NCI-H1092 (cell line): ENCODE data around the gene LHX1.

Experiments
- DNase-seq: peaks from one replicate; lab custom pipeline; 2025; lab: John Stamatoyannopoulos, UW

LHX1 gene

DNA sequence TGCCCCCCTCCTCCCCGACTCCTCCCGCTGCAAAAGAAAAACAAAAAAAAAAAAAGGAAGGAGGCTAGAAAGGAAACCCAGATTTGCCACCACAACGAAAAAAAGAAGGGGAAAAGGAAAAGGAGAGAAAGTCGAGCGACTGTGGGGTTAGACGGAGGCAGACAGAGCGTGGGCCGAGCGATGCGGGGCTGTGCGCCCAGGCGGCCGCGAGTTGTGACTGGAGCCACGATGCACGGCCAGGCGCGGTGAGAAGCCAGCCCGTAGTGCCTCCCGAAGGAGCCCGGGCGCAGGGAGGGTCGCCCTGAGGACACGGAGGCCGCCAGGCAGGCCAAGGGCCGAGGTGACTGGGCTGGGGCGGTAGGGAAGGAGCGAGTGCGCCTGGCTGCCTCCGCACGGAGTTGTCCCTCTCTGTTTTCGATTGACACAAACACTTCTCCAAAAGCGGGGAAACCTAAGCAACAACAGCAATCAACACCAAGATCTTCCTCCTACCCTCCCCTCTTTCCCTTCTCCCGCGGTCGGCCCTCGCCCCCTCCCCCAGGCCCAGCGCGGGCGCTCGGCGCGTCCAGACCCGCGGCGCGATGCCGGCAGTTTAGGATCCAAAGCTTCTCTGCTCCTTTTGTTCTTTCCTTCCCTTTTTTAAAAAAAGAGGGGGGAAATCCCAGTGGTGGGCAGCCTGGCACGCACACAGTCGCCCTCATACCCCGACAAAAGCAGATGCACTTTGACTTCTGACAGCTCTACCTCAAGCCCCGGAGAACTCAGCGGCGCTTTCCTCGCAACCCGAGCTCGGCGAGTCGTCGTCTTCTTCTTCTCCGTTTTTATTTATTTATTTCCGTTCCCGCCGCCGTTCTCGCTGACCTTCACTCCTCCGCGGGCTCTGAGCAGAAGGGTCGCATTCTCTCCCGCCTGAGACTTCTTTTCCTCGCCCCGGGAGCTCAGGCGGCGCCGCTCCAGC, at the start of gene LHX1:
TSS of gene LHX1 (plus strand) at position 475 of the 958 bp plus-strand sequence. CDS start 723 bp downstream, outside the sequence.
- DNase-seq: no peak

DNA sequence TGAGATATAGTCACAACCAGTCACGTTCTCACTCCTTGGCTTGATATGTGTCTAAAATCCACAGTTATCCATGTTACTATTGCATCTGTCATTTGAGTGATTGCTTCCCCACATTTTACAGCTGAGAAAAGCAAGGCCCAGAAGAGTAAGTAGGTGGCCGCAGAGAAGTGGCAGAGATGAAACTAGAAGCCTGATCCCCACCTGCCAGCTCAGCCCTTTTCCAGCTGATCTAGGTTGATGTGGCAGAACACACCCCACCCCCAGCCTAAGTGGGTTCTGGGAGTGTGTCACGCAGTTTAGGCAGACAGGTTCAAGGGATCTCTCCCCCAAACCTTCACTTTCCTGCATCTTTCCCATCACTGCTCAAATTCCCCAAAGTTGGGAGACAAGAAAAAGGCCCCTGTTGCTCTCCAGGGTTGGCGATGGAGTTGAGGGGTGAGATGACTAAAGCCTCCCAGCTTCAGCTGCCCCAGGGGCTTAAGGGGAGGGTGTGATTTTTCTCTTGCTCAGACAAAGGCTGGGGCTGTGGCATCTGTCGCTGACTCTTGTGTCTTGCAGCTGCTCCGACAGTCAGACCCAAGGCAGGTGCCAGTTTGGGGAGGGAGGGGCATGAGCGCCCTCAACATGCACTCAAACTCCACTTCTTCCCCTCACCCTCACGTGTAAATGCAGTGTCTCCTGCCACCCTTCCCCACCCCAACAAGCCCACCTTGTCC, 48.9 kb upstream of the LHX1 start:
- peak; percentile 20 for DNase-seq

DNA sequence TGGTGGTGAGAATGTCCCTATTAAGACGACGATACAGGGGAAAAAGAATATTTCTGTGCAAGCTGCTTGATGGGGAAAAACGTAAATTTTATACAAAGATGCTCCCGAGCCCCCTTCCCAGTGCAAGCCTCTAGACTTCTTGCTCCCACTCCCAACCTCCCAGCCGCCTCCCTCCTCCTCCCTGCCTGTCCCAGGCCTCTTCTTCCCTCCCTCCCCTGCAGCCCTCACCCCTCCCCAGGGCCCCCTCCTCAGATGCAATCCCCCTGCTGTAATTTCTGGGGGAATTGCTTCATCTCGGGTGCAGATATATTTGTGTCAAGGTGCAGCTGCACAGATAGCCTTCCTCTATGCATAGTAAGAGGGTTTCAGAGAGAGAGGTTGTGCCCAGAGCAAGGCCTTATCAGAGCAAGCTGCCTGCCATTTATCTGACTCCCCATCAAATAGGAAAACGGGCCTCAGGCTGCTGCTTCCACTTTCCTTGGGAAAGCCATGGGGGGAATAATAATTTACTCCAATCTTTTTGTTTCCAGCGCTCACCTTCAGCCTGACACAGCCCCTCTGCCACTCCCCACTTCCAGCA, 47.4 kb upstream of the LHX1 start:
- no peak for DNase-seq

DNA sequence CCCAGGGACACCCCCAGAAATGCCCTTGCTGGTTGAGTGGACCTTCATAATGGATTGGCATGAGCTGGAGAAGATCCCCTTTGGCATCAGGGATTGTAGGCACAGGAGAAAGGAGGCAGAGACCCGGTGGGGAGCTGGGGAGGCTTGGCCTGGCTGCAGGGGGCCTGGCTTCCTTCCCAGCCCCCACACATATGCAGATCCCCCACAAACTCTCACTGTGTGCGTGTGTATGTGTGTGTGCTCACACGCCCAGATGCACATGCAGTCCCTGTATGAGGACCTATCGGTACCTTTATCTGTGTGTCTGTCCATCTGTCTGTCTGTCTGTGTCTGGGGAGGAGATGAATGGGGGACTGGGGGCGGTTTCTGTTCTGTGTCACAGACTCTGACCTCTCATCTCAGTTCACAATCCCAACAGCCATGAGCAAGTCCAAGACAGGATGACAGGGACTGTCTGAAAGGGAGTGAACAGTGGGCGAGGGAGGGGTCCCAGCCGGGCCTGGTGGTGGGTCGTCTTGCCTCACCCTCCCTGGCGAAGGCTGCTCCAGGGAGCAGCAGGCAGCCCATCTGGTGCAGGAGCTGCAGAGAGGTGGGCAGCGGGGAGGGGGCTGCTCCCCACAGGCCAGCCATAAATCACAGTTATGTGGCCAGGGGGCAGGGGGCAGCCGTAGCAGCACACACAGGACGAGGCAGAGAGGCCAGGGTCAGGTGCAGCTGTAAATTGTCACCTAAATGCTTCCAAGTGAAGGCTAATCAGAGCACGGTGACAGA, 46.7 kb upstream of the LHX1 start:
- DNase-seq: no peak

DNA sequence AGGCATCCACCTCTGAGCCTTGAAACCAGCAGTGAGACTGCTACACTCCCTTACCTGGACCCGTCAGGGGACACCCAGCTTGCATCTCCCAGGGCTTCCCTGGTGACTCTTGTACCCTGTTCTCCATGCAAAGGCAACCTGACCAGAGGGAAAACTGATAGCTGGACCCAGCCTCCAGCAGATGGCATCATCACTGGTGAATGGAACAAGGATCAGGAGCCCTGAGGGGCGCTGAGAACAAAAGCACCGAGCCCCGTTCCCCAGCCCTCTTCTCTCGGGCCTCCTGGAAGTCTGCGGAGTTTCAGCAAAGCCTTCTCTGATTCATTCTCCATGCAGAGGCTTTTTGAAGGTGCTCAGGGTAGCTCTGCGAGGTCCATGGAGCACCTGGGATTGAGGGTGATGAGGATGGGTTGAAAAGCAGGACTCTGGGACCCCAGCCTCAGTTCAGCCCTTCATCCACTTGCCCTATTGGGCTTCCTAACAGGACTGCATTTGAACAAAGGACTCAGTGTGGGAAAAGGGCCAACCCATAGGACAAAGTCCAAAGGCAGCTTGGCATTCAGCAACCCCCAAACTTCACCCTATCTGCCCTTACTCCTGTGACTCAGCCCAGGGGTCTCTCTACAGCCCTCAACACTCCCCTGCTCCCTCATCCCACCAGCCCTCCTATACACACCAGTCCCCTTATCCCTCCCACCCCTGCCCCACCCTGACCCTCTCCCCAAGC, 45.0 kb upstream of the LHX1 start:
- no peak for DNase-seq

DNA sequence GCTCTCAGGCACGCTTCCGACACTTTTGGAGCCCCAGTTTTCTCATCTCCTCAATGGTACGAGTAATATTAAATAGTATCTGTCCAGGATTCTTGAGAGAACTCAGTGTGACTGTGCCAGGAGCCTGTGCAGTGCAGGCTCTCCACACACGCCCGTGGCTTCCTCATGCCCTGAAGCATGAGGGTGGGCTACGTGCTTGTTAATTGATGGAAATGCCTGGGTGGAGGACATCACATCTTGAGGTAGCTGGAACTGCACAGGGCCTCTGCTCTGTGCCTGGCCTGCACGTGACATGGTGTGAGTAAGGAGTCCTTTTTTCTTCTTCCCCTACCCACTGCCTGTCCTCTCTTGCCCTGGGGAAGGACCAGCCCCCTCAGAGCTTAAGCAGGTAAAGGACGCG, 43.1 kb upstream of the LHX1 start:
- DNase-seq: no peak

DNA sequence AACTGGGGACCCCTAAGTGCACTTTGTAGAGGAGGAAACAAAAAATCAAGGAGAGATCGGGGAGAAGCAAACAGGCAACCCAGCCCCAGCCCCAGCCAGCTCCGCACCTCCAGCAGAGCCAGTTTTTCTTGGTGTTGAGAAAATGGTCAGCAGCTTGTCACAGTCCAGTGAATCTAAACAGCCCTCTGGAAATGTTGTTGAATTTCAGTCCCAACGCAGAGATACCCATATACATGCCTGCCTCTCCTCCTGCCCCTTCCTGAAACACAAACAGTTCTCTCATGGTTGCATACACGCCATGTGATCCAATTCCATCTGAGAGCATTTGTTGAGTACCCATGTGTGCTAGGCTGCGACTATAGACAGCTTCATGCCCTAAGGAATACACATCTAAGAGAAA, 42.4 kb upstream of the LHX1 start:
- no peak for DNase-seq

DNA sequence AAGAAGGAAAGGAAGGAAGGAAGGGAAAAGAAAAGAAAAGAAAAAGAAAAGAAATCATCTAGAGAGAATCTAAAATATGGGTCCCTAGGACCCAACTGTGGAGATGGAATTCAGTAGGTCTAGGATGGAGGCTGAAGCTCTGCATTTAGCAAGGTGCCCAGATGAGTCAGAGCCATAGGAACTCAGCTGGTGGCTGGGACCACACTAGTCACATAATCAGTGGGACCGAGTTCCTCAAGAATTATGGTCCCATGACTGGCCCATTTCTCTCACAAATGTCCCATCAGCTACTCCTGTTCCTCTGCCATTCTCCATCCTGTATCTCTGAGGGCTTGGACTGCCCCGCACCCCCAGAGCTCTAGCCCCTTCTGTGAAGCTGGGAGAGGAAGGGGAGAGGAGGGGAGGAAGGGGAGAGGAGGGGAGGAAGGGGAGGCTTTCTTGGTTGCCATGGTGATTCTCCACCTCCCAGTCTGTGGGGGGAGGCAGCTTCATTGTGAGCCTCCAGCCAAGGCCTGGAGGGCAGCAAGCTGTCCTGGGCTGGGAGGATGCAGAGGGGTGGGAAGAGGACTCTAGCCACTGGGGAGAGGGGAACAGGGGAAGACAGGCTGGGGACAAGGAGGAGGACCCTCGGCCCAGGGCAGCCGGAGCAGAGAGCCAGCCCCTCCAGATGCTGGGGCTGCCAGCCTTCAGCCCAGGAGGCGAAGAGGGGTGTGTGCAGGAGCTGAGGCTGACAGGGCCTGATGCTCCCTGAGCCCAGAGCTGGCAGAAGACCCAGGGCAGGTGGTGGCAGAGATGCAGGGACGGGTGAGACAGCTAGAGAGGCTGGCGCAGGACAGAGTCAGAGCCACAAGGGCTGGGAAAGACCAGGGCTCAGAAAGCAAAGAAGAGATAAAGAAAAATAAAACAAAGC, 37.8 kb upstream of the LHX1 start:
- DNase-seq: no peak

DNA sequence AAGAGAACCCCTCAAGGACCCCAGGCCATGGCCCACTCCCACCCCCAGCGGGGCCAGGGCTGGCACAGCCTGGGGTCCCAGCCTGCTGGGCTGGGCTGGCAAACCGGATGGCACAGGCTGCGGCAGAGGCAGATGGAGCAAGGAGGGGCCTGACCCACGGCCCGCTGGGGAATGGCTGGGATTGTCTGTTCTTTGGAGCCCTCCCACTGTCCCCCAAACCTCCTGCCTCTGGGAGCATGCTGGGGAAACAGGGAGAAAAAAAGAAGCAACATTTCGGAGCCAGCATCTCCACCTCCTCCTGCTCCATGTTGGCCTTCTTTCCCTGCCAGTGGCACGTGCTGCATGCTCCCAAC, 37.1 kb upstream of the LHX1 start:
- DNase-seq: no peak

DNA sequence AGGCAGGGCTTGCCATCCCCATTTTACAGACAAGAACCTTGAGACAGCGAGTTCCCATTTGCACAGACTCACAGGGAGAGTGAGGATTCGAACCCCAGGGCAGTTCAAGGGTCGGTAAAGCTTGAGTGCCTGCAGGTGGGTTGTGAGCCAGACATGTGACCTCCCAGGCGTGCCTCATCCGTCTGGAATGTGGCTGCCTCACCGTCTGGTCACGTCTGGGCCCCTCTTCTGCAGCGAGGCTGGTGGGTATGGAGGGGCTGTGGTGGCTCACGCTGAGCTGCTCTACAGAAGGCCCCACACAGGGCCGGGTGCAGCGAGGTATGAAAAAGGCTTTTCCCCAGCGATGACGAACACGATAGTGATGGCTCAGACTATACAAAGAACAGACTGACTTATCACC, 35.8 kb upstream of the LHX1 start:
- no peak for DNase-seq

DNA sequence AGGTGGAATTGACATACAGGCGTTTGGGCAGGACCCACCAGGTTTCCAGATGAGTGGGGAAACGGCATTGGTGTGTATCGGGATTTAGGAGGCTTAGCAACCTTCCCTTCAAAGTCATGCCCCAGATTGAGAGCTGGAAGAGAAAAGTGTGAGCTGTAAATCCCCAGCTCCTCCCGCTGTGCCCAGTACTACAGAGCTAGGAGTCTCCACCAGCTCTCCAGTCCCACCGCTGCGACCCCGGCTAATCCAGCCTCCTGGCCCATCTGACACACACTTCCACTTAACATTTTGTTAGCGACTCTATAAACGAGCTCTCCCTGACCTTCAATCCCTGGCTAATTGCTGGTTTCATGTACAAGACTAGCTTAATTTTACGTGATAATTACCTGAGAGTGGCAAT, 29.9 kb upstream of the LHX1 start:
- no peak for DNase-seq

DNA sequence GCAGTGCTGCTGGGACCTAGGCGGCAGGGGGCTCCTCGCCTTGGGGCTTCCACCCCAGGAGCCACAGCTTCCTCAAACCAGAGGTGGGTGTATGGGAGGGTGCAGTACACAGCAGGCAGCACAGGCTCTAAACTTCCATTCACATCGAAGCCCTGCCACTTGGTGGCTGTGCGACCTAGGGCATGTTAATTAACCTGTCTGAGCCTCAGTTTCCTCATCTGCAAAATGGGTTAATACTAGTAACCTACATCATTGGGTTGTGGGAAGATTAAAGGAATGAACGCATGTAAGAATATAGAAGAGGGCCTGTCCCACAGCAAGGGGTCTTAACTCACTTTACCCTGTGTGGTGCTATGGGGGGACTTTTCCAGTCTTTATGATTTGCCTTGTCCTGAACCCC, 26.8 kb upstream of the LHX1 start:
- no peak for DNase-seq

DNA sequence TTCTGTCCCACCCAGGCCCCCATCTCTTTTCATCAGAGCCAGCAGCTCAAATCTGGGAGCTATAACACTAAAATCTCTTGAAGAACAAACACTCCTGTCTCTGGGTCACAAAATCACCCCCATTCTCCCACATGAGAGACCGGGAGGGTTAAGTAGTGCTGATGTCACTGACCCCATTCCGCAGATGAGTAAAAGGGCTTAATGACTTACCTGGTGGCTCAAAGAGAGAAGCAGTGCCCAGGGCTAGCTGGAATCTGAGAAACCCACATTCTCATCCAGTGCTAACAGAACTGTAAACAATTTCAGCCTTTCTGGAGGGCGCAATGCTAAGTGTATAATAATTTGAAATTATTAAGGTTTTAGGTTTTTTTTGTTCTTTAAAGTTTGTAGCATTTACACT, 26.3 kb upstream of the LHX1 start:
- no peak for DNase-seq

DNA sequence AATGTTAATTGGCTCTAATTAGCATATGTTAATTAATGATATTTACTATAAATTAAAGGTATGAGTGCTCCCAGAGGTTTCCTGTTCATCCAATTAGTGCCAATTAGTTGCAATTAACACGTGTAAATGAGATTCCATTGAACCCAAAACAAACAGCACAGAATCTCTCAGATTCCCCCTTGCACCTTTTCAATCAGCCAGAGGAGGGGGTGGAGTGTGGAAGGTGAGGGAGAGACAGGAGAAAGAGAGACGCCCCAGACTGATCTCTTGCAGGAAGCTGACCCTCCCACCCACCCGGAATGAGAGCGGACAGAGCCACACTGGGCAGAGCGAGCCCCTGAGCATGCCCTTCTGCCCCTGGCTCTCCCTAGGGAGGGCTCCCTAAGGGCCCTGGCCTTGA, 24.1 kb upstream of the LHX1 start:
- no peak for DNase-seq

DNA sequence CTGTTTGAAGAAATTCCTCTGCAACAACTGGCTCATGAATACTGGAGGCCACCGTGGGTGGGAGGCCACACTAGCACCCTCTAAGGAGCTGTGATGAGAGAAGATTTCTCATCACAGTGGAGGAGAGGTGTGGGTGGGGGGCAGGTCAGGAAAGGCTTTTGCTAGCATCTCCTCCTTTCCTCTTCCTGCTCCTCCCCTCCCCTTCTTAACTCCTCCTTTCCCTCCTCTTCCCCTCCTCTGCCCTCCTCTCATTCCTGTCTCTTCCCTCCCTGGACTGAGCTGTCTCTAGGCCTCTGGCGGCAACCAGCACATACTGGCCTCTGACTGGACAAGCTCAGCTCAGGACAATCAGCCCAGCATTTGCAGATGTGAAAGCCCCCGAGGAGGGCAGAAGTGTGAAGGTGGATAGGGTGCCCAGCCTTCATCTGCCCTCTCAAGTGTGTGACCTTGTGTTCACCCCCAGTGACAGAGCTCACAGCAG, 19.0 kb upstream of the LHX1 start:
- DNase-seq: no peak

DNA sequence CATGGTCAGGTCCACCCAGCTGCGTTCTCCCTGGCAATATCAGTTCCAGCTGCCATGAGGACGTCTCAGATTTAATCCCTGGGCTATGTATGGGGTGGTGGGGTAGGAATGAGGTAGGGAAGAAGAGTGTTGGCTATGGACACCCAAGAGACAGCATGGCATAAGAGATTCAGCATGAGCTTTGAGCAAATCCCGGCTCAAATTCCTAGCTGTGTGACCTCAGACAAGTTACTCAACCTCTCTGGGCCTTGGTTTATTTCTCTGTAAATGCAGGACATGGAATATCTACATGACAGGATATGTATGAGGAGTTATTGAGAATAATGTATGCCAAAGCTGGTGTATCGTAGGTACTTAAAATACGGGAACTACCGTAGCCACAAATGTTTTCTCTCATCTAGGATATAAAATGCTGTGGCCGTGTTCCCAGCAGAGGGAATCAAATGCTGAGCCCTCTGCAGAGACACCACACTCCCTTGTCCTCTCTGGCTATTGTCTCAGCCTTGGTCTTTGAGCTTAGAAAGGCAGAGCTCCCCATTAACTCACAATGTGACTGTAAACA, 17.8 kb upstream of the LHX1 start:
- DNase-seq: no peak

DNA sequence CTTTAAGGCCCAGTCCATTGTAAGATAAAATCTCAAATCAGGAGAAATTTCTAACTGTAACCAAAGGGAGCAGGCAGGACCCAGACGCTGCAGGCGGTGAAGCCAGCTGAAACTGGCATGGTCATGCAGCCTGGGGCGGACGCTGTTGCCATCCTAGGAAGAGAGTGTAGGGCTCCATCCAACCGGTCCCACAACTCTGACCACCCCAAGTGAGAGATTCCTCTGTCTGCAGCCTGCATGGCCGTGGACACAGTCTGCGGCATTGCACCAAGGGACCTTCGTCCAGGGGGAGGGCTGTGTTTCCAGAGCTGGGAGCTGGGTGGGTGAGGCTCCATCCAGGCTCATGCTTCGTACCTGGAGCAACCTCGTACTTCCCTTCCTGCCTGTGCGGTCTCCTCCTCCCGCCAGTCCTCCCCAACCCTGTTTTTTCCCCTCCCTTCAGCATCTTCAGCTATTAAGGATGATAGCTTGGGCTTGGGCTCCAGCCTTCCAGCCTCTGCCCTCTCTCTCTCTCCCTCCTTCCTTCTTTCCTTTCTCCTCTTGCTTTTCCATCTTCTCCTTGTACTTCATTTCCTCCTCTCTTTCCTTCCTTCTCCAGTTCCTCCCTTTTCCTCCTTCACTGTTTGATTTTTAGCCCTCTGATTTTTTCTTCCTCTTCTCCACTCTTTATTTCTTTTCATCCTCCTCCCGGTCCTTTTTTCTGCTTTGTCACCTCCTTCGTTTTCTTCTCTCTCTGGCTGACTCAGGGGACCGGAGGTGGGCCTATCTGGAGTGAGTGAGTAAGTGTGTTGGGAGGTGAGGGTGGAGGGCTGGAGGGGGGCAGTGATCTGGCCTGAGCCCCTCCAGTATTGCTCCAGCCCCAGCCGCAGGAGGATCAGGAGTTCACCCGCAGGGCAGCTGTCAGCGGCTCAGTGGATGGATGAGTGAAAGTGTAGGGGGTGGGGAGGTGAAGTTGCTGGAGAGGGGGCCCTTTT, 17.0 kb upstream of the LHX1 start:
- no peak for DNase-seq

DNA sequence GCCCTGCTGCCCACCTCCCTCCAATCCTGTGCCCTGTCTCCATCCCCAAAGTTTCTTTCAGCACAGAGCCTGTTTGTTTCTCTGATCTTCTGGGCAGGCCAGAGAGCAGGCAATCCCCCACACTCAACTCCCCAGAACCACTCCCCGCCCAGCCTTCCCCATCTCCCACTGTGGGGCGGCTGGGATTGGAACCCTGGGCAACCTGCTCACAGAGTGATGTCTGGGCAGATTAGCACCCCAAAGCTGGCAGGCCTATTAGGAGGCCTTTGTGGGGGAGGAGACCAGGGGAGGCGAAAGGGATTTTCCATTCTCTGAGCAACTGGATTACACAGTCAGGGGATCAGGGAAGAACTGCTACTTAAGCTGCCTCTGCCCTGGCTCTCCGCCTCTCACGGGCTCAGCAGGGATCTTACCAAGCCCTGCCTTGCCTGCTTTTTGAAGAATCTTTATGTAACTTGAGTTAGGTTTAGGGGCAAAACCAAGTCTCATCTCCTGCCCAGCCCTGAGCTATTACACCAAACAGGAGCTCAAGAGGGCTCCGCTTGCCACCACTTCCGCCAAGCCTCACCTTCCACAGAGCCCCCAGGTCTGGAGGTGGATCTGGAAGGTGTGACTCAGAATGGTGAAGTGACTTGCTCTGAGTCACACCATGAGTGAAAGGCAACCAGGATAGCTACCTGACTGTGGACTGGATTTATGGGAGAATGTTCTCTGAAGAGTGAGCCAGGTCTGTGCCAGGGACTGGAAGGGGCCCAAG, 16.0 kb upstream of the LHX1 start:
- no peak for DNase-seq
